HG02970 (cell line): ENCODE data around the gene TBXAS1.
A peak's percentile ranks its signal among the peaks of the same experiment; 100 is the strongest.

Experiments
- ATAC-seq: cut with Tn5 transposase; IDR thresholded peaks from one replicate; pipeline ENCODE4 v1.9.1; 2021; ENCODE audit warnings: mild to moderate bottlenecking, moderate library complexity, moderate number of reproducible peaks; ENCODE audit not compliant: unreplicated experiment, low FRiP score

TBXAS1 gene

DNA sequence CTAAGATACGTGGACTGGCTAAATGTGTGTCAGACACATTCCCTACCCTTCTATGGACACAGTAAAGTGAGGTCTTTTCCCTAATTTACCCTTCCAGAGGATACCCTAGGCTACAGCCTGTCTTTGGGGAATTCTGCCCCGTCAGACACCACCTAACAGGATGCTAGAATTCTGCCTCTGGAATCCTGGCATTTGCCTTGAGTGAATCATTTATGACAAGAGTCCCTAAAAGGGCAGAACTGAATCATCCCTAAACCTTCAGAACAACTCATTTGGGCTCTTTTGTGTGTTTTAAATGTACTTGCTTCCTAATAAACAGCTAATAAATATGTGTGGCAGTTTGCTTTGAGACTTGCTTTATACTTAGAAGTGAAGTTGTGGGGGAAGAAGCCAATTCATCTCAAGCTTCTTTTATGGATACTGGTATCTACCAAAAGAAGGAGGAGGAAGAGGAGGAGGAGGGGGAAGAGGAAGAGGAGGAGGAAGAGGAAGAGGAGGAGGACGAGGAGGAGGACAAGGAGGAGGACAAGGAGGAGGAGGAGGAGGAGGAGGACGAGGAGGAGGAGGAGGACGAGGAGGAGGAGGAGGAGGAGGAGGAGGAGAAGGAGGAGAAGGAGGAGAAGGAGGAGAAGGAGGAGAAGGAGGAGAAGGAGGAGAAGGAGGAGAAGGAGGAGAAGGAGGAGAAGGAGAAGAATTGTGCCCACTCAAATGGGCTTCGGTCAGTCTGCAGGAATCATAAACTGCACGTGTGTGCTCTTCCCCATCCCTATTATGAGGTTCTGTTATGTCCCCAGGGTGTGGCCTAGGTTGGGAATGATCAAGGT is 206.5 kb downstream of the TBXAS1 start:
- no peak for ATAC-seq

DNA sequence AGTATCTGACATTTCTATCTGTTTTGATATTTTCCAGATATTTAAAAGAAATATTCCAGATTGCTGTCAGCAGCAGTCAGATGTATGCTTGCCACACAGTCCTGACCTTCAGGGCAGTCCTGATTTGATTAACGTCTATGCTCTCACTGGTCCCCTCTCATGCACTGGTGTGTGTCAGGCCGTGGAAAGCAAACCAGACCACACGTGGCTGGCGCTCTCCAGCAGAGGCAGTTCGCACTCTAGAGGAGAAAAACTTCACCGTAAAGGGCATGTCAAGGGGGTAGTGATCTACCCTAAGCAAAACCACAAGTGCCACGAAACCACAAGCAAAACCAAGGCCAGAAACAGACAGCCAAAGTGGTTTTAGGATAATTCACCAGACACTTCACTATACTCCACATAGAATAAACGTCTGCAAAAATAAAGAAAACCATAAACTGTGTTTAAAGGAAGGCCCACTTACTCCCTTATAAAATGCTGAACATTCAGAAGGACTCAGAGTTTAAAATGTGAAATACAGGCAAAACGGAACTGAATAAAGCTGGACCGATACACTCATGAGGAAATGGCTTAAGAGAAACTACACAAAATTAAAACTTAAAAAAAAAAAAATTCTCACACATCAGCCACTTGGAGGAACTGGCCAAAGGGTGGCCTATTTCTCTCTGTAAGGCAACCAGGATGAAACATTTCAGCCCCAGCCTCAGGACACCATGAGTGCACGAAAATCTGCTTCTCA is 207.3 kb downstream of the TBXAS1 start:
- ATAC-seq, result no peak

DNA sequence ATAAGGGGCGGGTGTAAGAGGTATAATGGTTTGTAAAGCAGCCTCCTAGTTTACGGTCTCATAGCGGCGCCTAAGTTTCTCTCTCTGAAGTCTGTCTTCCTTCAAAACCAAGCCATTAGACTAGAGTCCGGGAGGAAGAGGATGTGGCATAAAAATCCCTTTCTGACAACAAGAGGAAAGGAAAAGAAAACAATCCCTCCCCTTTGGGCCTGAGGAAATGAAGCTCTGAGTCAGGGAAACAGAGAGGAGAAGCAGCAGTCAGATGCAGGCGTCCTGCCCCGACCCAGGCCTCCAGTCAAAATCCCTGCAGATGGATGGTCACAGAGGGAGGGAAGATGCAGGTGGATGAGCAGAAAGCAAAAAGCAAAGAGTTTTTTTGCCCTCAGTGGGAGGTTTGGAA is 210.0 kb downstream of the TBXAS1 start:
- no peak for ATAC-seq

DNA sequence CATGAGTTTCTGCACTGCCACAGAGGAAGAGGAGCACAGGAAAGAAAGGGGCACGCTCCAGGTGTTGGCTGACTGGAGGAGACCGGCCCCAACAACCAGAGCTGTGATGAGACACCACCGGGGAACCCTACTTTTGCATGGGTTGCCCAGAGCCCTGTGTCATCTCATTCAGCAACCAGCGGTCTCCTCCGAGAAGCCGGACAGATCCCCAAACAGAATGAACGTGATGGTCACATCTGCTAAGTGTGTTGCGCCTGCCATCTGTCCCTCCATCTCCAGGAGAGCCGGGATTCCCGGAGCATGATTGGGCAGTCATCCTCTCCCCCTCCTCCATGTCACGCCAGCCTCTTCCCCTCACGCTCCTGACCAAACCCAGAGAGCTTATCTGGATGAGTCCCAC is 210.8 kb downstream of the TBXAS1 start:
- no peak for ATAC-seq

DNA sequence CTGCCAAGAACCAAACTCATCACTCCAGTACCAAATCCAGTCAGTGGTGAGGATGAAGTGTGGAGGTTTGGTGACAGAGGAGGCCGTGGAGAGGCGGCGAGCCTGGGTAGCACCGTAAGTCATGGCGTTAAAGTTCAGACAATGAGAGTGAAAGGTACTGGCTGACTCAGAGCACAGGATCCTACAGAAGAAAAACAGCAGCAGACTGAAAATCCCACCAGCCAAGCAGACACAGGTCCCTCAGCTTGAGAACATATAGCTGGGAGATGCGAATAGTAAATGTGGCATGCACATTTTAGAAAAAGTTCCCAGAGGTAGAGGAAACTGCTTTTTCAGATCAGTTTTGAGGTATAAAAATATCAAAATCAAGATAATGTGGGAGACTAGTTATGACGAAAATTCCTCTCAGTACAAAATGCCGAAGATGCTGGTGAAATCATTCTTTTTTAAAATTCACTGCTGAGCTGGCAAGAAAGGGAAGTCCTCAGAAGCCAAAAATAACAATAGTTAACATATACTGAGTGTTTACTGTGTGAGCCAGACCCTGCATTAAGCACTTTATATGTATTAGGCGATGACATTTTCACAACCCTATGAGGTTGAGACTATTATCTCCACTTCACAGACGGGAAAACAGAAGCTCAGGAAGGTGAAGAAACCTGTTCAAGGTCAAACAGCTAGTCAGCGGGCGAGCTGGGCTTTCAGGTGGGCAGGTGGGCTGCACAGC is 212.8 kb downstream of the TBXAS1 start:
- ATAC-seq, result no peak

DNA sequence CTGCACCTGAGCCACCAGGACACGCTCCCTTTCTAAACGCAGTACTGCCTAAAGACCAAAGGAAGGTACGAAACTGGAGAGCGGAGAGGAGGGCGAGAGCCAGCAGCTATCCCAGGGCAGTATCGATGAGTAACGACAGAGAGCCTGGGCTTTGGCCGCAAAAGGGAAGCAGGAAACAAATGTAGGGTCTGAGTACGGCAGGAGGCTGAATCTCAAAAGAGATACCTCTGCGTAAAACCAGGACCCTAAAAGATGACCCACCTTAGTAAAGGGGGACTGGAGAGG is 213.3 kb downstream of the TBXAS1 start:
- ATAC-seq, result no peak

DNA sequence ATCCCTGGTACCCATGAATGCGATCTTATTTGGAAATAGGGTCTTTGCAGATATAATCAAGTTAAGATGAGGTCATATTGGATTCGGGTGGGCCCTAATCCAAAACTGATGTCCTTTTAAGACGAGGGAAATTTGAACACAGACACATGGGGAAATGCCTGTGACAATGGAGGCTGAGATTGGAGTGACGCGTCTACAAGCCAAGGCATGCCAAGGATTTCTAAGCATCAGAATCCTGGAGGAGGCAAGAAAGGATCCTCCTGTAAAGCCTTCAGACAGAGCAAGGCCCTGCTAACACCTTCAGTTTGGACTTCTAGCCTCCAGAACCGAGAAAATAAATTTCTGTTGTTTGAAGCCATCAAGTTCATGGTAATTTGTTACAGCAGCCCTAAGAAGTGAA is 215.2 kb downstream of the TBXAS1 start:
- no peak for ATAC-seq

DNA sequence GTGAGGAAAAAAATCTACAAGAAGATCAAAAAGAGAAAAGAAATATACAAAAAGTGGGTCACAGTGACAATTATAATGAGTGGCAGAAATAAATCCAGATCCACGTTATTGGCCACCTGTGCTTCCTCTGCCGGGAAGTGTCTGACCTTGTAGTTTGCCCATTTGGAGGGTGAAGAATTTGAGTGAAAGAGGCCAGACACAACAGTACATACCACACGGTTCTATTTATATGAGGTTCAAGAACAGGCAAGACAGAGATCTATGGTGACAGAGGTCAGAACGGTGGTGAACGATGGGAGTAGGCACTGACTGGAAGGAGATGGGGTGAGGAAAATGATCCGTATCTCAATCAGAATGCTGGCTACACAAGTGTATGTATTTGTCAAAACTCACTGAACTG is 216.6 kb downstream of the TBXAS1 start:
- no peak for ATAC-seq

DNA sequence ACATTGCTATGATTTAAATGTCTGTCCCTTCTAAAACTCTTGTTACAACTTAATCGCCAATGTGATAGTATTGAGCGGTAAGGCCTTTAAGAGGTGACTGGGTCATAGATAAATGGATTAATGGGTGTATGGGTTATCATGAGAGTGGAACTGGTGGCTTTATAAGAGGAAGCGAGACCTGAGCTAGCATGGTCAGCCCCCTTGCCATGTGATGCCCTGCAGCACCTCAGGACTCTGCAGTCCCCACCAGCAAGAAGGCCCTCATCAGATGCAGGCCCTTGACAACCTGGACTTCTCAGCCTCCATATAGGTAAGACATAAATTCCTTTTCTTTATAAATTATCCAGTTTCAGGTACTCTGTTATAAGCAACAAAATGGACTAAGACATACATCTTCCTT is 218.1 kb downstream of the TBXAS1 start:
- ATAC-seq, result no peak

DNA sequence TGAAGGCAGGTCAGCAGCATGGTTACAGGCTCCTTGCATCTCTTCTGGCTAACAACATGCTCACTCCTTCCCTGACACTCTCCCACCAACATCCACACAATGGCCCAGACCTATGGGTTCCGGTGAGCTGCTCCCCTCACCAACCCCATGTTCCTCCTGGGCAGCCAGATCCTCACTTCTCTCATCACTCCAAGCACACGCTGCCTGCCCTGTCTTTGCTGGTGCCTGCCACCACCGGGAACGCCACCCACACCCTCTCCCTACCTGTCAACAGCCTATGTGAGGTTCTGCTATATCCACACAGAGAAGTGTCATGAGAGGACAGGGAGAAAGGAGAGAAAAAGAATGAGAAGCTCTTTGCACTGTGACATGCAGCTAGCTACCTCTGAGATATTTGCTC is 219.1 kb downstream of the TBXAS1 start:
- ATAC-seq, result no peak

DNA sequence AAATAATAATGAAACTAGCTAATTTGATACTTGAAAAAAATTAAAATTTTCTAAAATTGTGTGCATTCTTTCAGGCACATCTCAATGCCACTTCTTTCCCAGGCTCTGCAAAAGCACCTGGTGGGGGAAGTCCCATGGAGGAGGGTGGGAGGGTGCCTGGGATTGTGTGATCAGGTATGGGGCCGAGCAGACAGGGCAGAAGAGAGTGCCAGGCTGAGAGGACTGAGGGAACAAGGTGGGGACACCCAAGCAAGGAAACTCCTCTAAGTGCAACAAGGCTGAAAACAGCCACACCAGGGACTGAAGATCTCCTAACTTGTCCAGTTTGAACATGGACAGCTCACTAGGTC is 219.9 kb downstream of the TBXAS1 start:
- no peak for ATAC-seq

DNA sequence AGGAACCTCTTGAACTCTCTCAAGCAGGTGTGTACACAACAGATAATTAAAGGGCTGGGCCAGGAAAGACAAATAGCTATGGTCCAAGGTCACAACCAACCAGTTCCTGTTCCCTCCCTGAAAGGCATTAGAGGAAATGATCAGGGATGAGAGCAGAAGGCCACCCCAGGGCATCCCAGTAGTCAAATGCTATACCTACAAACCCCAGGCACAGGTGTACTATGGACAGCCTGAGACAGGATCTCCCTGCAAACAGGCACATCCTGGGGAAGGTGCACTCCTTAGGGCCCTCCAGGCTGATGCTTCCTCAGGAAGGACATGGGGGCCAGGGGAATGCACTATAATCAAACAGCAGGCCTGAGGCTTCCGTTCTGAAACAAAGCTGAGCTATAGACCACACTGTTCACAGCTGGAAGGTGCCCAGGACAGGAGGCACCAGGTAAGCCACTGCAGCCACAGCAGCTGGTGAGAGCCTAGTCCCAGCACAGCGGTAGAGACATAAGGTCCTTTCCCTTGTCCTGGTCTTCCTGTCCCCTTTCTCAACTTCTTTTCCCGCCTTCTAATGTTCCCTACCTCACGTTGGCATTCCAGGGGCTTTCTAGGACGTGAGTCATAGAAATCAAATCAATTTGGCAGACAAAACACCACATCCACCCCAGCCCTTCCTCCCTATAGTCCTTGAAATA is 220.4 kb downstream of the TBXAS1 start:
- no peak for ATAC-seq

DNA sequence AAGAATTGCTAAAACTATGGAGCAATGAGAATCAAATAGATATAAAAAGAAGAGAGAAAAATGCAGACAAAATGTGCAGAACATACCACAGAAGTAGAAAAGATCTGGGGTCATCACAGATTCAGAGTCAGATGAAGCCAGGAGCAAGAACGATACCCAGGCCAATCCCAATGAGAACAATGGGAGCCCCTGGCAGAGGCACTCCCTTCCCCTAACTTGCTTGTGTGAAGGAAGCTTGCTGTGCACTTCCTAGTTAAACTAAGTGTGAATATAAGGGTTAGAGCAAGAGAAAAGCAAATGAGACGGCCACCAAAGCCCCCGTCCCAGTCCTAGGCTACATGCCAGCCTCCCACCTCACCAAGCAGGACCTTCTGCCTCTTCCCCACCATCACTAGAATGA is 221.0 kb downstream of the TBXAS1 start:
- ATAC-seq, result no peak

DNA sequence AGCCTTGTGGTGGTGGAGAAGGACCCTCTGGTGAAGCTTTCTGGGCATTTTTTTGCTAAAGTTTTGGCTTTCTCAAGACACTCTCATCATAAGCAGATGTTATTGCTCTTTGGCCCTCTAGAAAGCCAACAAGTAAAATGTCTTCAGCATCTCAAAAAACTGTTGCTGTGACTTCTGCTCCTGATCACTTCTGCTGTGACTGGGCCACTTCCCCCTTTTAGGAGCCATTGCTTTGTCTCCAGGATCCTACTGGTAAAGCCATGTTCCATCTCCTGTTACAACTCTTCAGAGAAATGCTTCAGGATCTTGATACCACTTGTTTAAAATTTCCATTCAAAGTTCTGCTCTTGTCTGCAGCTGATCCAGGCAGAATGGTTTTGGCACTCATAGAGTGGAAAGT is 222.8 kb downstream of the TBXAS1 start:
- no peak for ATAC-seq

DNA sequence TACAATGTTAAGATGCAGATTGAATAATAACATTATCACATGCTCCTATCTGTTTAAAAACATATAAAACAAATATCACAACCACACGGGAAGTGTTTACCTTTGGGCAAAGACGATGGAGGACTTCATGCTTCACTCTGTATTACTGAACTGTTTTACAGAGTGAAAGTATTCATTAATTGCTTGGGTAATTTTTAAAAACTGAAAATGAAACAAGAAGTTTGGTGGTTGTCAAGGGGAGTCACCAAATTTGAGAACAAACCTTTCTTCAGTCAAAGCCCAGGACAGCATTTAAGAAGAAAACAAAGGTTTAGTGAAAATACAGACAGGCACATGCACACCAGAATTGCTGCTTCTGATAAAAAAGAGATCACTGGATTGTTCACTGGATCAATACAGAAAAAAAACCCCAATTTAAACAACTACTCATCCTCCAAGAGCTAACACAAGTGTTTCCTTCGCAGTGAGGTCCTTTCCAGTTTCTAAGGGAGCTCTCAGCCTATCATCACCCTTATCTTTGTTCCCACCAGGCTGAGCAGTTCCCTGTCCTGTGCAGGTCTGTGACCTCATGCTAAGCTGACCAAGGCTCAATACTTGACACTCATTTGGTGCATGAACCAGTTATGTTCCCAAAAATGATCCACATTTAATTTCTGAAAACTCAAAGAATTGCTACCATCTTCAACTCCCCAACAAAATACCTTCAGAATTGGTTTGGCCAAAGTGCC is 224.9 kb downstream of the TBXAS1 start:
- ATAC-seq, result peak; percentile 65

DNA sequence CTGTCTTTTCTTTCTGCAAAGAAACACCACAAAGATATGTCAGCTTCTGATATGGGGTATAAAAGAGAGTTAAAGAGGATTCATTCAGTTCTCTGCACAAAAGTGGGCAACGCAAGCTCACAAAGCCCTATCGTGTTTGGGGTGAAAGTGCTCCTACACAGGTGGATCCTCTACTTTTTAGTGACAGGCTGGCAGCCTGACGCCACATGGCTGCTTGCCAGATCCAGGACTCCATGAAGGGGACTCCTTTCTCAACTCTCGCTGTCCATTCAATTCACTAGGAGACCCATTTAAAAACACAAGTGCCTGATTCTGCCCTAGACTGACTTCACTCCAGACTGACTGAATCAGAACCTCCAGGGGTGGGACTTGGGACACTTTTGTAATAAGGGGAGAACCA is 225.7 kb downstream of the TBXAS1 start:
- no peak for ATAC-seq

DNA sequence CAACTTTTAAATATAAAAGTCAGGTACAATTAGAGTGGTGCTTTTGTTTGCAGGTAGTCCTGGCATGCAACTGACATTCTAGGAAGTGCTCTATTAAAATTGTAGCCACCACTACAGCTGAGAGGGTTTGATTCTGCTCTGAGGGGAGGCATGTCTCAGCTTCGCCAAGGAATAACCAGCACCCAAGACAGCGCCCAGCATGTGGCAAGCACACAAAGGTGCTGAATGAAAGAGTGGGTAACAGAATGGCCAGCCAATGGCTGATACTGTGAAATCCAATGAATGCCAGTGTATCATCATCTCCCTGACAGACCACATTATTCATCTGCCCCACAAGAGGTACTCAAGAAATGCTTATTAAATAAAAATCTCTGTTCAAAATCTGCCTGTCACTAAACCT is 226.8 kb downstream of the TBXAS1 start:
- ATAC-seq, result no peak

DNA sequence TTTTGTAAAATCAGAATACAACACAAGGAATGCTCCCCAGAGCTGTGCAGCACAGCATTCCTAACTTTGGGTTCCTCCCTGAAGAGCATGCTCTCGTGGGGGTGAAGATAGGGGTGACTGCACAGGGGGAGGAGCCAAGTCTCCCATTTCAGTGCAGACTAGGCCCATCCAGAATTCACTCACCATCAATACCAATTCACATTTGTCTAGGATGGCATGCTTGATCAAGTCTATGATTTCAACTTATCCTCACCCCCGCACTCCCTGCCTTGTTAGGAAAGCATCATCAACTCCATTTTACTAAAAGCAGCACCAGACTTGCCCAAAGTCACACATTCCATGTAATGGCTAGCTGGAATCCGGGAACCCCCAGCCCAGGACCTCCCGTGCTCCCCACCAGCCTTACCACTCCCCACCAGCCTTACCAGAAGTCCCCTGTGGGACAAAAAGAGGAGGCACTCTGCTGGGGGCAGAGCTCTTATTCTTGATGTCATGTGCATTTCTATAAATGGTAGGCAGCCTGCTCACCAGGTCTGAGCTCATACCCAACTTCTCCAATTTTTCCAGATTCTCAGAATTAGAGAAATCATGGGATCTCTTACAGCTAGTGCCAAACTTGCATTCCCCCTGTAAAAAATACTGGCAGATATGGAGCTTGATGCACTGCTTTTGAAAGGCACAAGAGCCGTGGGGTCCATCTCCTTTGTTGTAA is 227.5 kb downstream of the TBXAS1 start:
- no peak for ATAC-seq

DNA sequence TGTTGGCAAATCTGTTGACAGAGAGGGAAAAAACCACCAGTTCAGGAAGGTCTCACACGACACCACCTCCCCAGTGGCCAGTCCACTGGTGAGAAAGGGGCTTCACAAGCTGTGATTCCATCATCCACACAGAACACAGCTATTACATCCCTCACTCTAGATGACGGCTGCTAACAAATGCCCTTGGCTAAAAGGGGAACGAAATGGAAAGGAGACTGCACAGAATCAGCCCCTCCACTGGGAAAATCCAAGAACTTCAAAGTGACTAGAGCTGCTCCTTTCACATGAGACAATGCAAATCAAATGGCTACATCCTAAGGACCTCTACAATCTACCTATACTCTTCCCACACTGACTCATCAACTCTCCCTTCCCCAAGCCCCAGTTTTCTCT is 228.1 kb downstream of the TBXAS1 start:
- ATAC-seq, result no peak

DNA sequence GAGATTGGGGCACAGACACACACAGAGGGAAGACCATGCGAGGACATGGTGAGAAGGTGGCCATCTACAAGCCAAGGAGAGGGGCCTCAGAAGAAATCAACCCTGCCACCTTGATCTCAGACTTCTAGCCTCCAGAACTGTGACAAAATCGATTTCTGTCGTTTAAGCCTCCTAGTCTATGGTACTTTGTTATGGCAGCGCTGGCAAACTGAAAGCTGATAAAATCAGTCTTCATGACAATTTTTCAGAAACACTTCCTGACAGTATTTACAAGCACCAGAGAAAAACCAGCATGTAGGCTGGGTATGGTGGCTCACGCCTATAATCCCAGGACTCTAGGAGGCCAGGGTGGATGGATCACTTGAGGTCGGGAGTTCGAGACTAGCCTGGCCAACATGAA is 229.5 kb downstream of the TBXAS1 start:
- ATAC-seq, result no peak
